Stimulated activated CD4-positive, alpha-beta T cell treated with anti-CD3 and anti-CD28 coated beads, TNF-alpha, amount 100 ng/mL, for 48 hours (primary cell): ENCODE data around the gene TSACC.

Source experiments
- DNase-seq, 3 donors: peaks; one replicate each; pipeline ENCODE4 v3.0.0-alpha.2; 2020; ENCODE audit warnings: low read depth in 3 of 3

TSACC gene

GRCh38 chr1:156394082-156394481 is 55.8 kb downstream of the TSACC start:
- DNase-seq: no peak

DNA sequence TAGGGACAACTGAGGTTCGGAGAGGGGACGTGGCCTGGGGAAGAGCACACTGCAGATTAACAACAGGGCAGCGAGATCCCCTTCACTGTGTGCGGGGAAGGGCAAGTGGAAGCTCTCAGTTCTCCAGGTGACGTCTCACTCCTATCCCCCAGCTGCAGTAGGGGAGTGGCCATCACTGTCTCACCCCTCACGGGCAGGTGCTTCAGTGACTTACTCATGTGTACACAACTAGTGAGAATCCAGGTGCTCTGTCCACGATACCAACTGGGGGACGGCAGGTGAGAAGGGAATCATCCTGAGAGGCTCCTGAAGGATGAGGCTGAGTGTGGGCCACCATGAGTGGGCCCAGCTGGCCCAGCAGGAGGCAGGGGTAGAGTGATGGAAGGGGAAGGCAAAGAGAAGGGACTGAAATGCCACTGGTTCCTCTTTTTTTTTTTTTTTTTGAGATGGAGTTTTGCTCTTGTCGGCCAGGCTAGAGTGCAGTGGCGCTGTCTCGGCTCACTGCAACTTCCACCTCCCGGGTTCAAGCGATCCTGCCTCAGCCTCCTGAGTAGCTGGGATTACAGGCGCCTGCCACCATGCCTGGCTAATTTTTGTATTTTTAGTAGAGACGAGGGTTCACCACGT is 56.6 kb downstream of the TSACC start:
- no peak for DNase-seq
